Endothelial cell of umbilical vein (primary cell): Measurements from ENCODE around the gene ZNF329.

Experiments used
- EZH2 ChIP-seq: IDR thresholded peaks from 2 replicates; pipeline ENCODE4 v1.6.1; 2012; ENCODE audit warnings: borderline replicate concordance, low read depth, mild to moderate bottlenecking, moderate library complexity, low read length, inconsistent platforms; ENCODE audit not compliant: severe bottlenecking
- GATA2 ChIP-seq: IDR thresholded peaks from 2 replicates; pipeline ENCODE4 v1.7.0; 2011; ENCODE audit warnings: low read depth, mild to moderate bottlenecking, moderate library complexity, mixed read lengths, low read length; ENCODE audit not compliant: insufficient read length, insufficient read depth
- JUN ChIP-seq: IDR thresholded peaks from 2 replicates; pipeline ENCODE4 v1.6.1; 2011; ENCODE audit warnings: borderline replicate concordance, low read depth; ENCODE audit not compliant: insufficient read length, insufficient read depth
- POLR2A ChIP-seq: IDR thresholded peaks from 2 replicates; pipeline ENCODE4 v1.6.1; 2012; ENCODE audit warnings: low read depth, mild to moderate bottlenecking, control low read depth, low read length
- POLR2AphosphoS5 ChIP-seq: IDR thresholded peaks from 2 replicates; pipeline ENCODE4 v1.6.1; 2012; ENCODE audit warnings: low read depth, mild to moderate bottlenecking, control low read depth, low read length, moderate library complexity; ENCODE audit not compliant: insufficient read depth
- TF ChIP-seq, protein P1 (sequence below), 2 donors: IDR thresholded peaks; 1 replicate in 1 of 2; 2 replicates in 1 of 2; pipeline ENCODE4 v1.5.1; 2011; ENCODE audit warnings: low read length in 2 of 2, mild to moderate bottlenecking in 2 of 2, moderate library complexity in 2 of 2, control low read depth in 1 of 2, inconsistent platforms in 1 of 2, low read depth in 1 of 2; ENCODE audit not compliant: insufficient read depth in 1 of 2; ENCODE audit errors: extremely low read depth in 1 of 2
- TF ChIP-seq, protein P2 (sequence below): IDR thresholded peaks from 2 replicates; pipeline ENCODE4 v1.6.1; 2011; ENCODE audit not compliant: insufficient read depth, insufficient read length

GRCh38 chr19:58079792-58080191 lies 70.8 kb downstream of the ZNF329 start:
- TF ChIP-seq POLR2A (no peak), EZH2 (no peak), POLR2AphosphoS5 (no peak), JUN (no peak), GATA2 (no peak)
- TF ChIP-seq, protein P1, sequence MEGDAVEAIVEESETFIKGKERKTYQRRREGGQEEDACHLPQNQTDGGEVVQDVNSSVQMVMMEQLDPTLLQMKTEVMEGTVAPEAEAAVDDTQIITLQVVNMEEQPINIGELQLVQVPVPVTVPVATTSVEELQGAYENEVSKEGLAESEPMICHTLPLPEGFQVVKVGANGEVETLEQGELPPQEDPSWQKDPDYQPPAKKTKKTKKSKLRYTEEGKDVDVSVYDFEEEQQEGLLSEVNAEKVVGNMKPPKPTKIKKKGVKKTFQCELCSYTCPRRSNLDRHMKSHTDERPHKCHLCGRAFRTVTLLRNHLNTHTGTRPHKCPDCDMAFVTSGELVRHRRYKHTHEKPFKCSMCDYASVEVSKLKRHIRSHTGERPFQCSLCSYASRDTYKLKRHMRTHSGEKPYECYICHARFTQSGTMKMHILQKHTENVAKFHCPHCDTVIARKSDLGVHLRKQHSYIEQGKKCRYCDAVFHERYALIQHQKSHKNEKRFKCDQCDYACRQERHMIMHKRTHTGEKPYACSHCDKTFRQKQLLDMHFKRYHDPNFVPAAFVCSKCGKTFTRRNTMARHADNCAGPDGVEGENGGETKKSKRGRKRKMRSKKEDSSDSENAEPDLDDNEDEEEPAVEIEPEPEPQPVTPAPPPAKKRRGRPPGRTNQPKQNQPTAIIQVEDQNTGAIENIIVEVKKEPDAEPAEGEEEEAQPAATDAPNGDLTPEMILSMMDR (IDR thresholded peaks at IDR 0.05; ENCODE audit: extremely low read depth in 1 of 2, insufficient read depth in 1 of 2, low read depth in 1 of 2, low read length in 2 of 2) = no peak
- TF ChIP-seq, protein P2, sequence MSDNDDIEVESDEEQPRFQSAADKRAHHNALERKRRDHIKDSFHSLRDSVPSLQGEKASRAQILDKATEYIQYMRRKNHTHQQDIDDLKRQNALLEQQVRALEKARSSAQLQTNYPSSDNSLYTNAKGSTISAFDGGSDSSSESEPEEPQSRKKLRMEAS = no peak
